Activated CD8-positive, alpha-beta T cell treated with anti-CD3 and anti-CD28 coated beads for 36 hours (primary cell): ENCODE results near the gene EEIG1. TPM values are rescaled to one million over a fixed set of nuclear protein-coding genes. Genes with fewer than 3 reads are reported as not detected.

Source experiments
- ATAC-seq: fragments of 200-7000 bp; cut with Tn5 transposase; one replicate; pipeline ENCODE4 v1.10.0; 2021; ENCODE audit warnings: mild to moderate bottlenecking, moderate library complexity
- CTCF ChIA-PET: fragments of 350-600 bp; sonication (Branson Sonifier 250); formaldehyde crosslinking; loops from one replicate; lab custom pipeline; 2021; ENCODE audit warnings: antibody characterized with exemption; lab: Charles Lee
- POLR2A ChIA-PET: fragments of 350-600 bp; sonication (Branson Sonifier 250); formaldehyde crosslinking; loops from one replicate; lab custom pipeline; 2021; ENCODE audit warnings: antibody characterized with exemption; lab: Charles Lee
- DNase-seq: peaks from one replicate; pipeline ENCODE4 v3.0.0-alpha.2; 2020
- H3K27ac Mint-ChIP-seq: one replicate; pipeline ENCODE4 v1.8.0; 2021; ENCODE audit warnings: mild to moderate bottlenecking, mixed read lengths
- H3K27me3 Mint-ChIP-seq: one replicate; pipeline ENCODE4 v1.8.0; 2021; ENCODE audit warnings: mixed read lengths
- H3K36me3 Mint-ChIP-seq: one replicate; pipeline ENCODE4 v1.8.0; 2021; ENCODE audit warnings: low read depth, mixed read lengths
- H3K4me1 Mint-ChIP-seq: one replicate; pipeline ENCODE4 v1.8.0; 2021; ENCODE audit warnings: low read depth, mixed read lengths
- H3K4me3 Mint-ChIP-seq: one replicate; pipeline ENCODE4 v1.8.0; 2021; ENCODE audit warnings: mild to moderate bottlenecking, moderate library complexity, mixed read lengths
- H3K9me3 Mint-ChIP-seq: one replicate; pipeline ENCODE4 v1.8.0; 2021; ENCODE audit warnings: mixed read lengths
- intact Hi-C: fragments of 100-400 bp; cut with micrococcal nuclease; formaldehyde crosslinking; loops from one replicate; pipeline ENCODE4 v1.10.0; 2022
- total RNA-seq, 2 experiments: library from RNA; stranded (reverse); gene quantifications; one replicate each; pipeline ENCODE4 v1.2.3, GENCODE V29; 2021
- TF ChIP-seq, protein P1 (sequence below): fragments of 200-600 bp; IDR thresholded peaks from one replicate; pipeline ENCODE4 v1.8.0; 2022; ENCODE audit warnings: antibody characterized with exemption, mild to moderate bottlenecking

The EEIG1 gene
- total RNA-seq, 2 experiments from 2014 or later, result 79.7 to 81.5 TPM

DNA sequence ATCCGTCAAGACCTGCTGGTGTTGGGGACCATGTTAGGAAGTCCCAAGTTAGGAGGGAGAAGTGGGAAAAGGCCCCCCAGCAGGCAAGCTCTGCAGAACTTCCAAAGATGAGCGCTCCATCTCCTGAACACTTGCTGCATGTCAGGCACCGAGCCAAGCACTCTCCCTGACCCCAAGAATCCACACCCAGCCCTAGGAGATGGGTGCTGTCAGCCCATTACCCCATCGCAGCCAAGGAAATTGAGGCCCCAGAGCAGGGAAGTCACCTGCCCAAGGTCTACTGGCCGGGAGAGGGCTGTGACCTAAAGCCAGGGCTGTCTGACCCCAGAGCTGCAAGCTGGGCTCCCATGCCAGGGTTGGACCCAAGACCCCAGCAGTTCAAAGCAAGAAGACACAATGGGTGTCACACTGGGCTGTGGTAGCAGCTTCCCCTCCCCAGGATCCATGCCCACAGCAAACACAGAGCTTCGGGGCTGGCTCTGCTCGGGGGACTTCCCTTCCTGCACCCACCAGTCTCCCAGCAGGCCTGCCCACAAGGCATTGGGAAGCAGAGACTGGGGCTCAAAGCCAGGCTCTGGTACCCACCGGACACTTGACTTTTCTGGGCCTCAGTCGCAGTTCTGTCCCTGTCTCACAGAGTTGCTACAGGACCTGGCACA is 13.5 kb downstream of the EEIG1 start:
- H3K27me3 Mint-ChIP-seq, result no peaks in the 10 kb centered on the region
- peaks cover 97% of the 10 kb centered on the region for H3K4me1 Mint-ChIP-seq
- ATAC-seq (no peak), DNase-seq (no peak)
- CTCF ChIA-PET, result interaction anchor here (1.1 to 30.0 kb wide), 3 partner anchors 9 to 61 kb away, joined by 3 to 631 read pairs (median 12); no protein-coding TSS in a partner anchor
- intact Hi-C loops, result no loop called here
- H3K36me3 Mint-ChIP-seq, result peaks cover 25% of the 10 kb centered on the region
- H3K9me3 Mint-ChIP-seq, result no peaks in the 10 kb centered on the region
- peak overlapping the region; percentile 97 for H3K4me3 Mint-ChIP-seq
- H3K27ac Mint-ChIP-seq, result peak overlapping the region; percentile 99
- POLR2A ChIA-PET, result interaction anchor here (0.9 to 25.2 kb wide), 6 partner anchors 6 to 59 kb away, joined by 3 to 408 read pairs (median 6); partner anchors contain the start of gene EEIG1
- TF ChIP-seq, protein P1, sequence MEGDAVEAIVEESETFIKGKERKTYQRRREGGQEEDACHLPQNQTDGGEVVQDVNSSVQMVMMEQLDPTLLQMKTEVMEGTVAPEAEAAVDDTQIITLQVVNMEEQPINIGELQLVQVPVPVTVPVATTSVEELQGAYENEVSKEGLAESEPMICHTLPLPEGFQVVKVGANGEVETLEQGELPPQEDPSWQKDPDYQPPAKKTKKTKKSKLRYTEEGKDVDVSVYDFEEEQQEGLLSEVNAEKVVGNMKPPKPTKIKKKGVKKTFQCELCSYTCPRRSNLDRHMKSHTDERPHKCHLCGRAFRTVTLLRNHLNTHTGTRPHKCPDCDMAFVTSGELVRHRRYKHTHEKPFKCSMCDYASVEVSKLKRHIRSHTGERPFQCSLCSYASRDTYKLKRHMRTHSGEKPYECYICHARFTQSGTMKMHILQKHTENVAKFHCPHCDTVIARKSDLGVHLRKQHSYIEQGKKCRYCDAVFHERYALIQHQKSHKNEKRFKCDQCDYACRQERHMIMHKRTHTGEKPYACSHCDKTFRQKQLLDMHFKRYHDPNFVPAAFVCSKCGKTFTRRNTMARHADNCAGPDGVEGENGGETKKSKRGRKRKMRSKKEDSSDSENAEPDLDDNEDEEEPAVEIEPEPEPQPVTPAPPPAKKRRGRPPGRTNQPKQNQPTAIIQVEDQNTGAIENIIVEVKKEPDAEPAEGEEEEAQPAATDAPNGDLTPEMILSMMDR, result no peak

DNA sequence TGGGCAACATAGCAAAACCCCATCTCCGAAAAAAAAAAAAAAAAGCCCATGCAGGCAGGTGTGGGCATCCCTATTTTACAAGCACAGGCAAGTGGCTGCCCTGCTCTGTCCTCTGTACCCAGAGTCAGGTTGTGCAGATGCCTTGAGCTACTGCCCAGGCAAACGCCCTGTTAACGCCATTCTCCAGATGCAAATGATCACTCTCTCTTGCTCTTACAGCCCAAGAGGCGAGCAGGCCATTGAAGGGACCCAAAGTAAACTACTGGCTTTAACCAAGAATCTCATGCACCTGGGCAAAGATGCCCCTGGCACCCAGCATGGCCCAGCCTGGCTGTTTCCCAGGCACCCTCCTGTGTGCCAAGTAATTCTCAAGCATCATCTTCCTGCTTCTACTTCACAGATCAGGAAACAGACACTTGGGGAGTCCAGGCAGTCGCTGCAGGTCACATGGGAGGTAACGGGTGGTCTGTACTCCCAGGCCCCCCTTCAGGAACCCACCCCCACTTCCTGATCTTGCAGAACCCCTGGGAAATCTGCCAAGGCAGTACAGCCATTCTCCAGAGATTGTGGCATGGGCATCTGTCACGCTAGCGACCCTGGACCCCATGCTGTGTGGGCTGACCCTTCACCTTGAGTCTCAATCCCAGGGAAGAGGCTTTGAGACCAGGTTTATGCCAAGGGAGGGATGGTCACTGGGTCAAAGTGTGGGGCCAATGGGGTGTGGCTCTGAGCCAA is 14.2 kb downstream of the EEIG1 start:
- TF ChIP-seq, protein P1, result no peak
- DNase-seq (no peak), ATAC-seq (no peak)
- ChIA-PET CTCF (interaction anchor here (0.8 to 30.0 kb wide), 6 partner anchors 8 to 127 kb away, joined by 3 to 631 read pairs (median 88); partner anchors contain the start of gene EEIG1), POLR2A (interaction anchor here (1.2 to 25.2 kb wide), 5 partner anchors 5 to 60 kb away, joined by 3 to 408 read pairs (median 8); partner anchors contain the start of gene EEIG1)
- H3K4me1 Mint-ChIP-seq, result peaks cover 97% of the 10 kb centered on the region
- H3K27me3 Mint-ChIP-seq, result no peaks in the 10 kb centered on the region
- H3K9me3 Mint-ChIP-seq, result no peaks in the 10 kb centered on the region
- peaks cover 26% of the 10 kb centered on the region for H3K36me3 Mint-ChIP-seq
- H3K4me3 Mint-ChIP-seq, result no peak overlapping the region
- H3K27ac Mint-ChIP-seq, result peak overlapping the region; percentile 99
- intact Hi-C loops, result no loop called here

DNA sequence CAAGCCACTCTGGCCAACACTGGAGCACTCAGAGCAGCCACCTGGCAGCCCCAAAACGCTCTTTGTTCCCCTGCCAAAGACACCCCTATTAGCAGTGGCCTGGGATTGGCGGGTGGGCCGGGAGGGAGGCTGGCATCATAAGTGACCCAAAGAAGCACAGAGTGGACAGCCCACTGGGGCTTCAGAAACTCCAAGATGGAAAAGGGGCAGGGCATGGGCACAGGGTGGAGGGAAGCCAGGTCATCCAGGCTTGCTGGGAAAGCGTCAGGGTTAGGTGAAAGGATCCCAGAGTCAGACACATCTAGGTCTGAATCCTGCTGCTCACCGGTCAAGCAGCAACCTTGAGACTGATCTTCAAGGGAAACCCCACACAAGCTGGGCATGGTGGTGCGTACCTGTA is 14.8 kb downstream of the EEIG1 start:
- ATAC-seq (no peak), DNase-seq (no peak)
- TF ChIP-seq, protein P1, result no peak
- H3K36me3 Mint-ChIP-seq, result peaks cover 30% of the 10 kb centered on the region
- H3K4me3 Mint-ChIP-seq, result peak overlapping the region; percentile 79
- ChIA-PET POLR2A (interaction anchor here (22.5 to 25.2 kb wide), 2 partner anchors 5 to 10 kb away, joined by 408 read pairs; partner anchors contain the start of gene EEIG1), CTCF (interaction anchor here (0.8 to 30.0 kb wide), 4 partner anchors 11 to 127 kb away, joined by 3 to 631 read pairs (median 172); partner anchors contain the start of gene EEIG1)
- intact Hi-C loops, result no loop called here
- peaks cover 97% of the 10 kb centered on the region for H3K4me1 Mint-ChIP-seq
- H3K27ac Mint-ChIP-seq, result peak overlapping the region; percentile 99
- H3K9me3 Mint-ChIP-seq, result no peaks in the 10 kb centered on the region
- H3K27me3 Mint-ChIP-seq, result no peaks in the 10 kb centered on the region

DNA sequence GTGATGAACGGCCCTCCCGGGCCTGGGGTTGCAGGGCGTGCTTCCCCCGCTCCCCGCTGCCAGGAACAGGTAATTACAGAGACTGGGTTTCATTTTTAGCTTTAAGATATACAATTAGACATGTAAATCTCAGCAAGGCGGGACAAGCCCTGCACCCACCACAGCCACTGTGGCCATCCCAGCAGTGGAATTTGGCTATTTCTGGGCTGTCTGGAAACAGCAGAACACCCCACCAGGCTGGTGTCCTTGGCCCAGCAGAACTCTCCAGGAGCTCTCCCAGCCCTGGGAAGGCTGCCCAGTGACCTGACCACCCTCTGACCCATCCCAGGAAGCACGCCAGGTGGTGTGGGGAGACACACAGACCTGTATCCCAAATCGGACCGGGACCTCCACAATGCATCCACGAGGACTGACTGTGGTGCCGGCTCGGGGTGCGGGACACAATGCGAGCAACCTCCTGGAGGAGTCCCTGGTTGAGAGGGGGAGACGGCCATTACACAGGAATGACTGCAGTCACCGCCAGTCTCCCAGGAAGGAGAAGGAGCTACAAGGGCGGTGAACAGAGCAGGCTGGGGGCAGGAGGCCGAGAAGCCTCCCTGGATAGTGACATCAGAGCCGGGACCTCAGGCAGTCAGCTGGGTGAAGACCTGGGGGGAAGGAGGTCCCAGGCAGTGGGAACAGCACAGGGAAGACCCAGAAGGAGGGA is 17.3 kb downstream of the EEIG1 start:
- ChIA-PET CTCF (interaction anchor here (1.0 to 30.0 kb wide), 4 partner anchors 10 to 64 kb away, joined by 4 to 631 read pairs (median 172); partner anchors contain the start of gene EEIG1), POLR2A (interaction anchor here (0.6 to 25.2 kb wide), 4 partner anchors 10 to 70 kb away, joined by 3 to 408 read pairs (median 5); partner anchors contain the start of gene EEIG1)
- intact Hi-C loops, result no loop called here
- H3K27ac Mint-ChIP-seq, result peak overlapping the region; percentile 99
- no peaks in the 10 kb centered on the region for H3K27me3 Mint-ChIP-seq
- H3K9me3 Mint-ChIP-seq, result peaks cover 6% of the 10 kb centered on the region
- peak overlapping the region; percentile 50 for H3K4me3 Mint-ChIP-seq
- peaks cover 97% of the 10 kb centered on the region for H3K4me1 Mint-ChIP-seq
- TF ChIP-seq, protein P1, result no peak
- H3K36me3 Mint-ChIP-seq, result peaks cover 35% of the 10 kb centered on the region
- no peak for DNase-seq
- peak; percentile 7 for ATAC-seq
